Testis (tissue), 2 donors: ENCODE measurements around the gene UBALD1.

Experiments
- CTCF ChIP-seq, 3 experiments: fragments of 450-650 bp in 2 of 3; fragments of 200-600 bp in 1 of 3; sonication (generic) in 1 of 3; IDR thresholded peaks; one replicate each; pipeline ENCODE4 v1.5.1; 2016 to 2019; ENCODE audit warnings: antibody characterized with exemption in 3 of 3, mild to moderate bottlenecking in 2 of 3, moderate library complexity in 1 of 3
- POLR2A ChIP-seq: fragments of 450-650 bp; IDR thresholded peaks from one replicate; pipeline ENCODE4 v1.6.1; 2017; ENCODE audit warnings: antibody characterized with exemption, mild to moderate bottlenecking, moderate library complexity

- TF ChIP-seq CTCF (IDR thresholded peaks at IDR 0.05) (no peak), POLR2A (no peak)
Measured at GRCh38 chr16:4625560-4626159, 11.0 kb upstream of the UBALD1 start.
